Keratinocyte (primary cell): Measurements from ENCODE around the gene PARD3. TPM values are rescaled to one million over a fixed set of nuclear protein-coding genes. Genes with fewer than 3 reads are reported as not detected.

ENCODE experiments used
- DNase-seq: peaks from one replicate; pipeline ENCODE4 v3.0.0-alpha.2; 2011; ENCODE audit warnings: low read depth, missing footprints, low spot score
- FAIRE-seq: peaks from 2 replicates; lab custom pipeline; 2011; peaks lifted over from hg19 to GRCh38; lab: Jason Lieb, UNC
- H2AFZ ChIP-seq: 2 replicates; pipeline ENCODE4 v1.6.0; 2012; ENCODE audit warnings: low read length, control low read depth, inconsistent platforms; ENCODE audit not compliant: control insufficient read depth
- H3K27ac ChIP-seq: 2 replicates; pipeline ENCODE4 v1.5.1; 2011; ENCODE audit warnings: low read length; ENCODE audit not compliant: control insufficient read depth, insufficient read depth
- H3K27me3 ChIP-seq: 3 replicates; pipeline ENCODE4 v1.6.0; 2011; ENCODE audit warnings: low read length; ENCODE audit not compliant: control insufficient read depth, insufficient read depth; ENCODE audit errors: extremely low read depth
- H3K36me3 ChIP-seq, 2 experiments: 2 replicates in 1 of 2; 3 replicates in 1 of 2; pipeline ENCODE4 v1.5.1; 2011; ENCODE audit warnings: low read length in 2 of 2, mild to moderate bottlenecking in 1 of 2; ENCODE audit not compliant: control insufficient read depth in 2 of 2, insufficient read depth in 2 of 2; ENCODE audit errors: extremely low read depth in 1 of 2
- H3K4me1 ChIP-seq: 3 replicates; pipeline ENCODE4 v1.5.1; 2011; ENCODE audit warnings: low read length; ENCODE audit not compliant: control insufficient read depth, insufficient read depth; ENCODE audit errors: extremely low read depth
- H3K4me2 ChIP-seq: 3 replicates; pipeline ENCODE4 v1.6.0; 2011; ENCODE audit warnings: low read depth, low read length; ENCODE audit not compliant: control insufficient read depth, insufficient read depth; ENCODE audit errors: extremely low read depth
- H3K4me3 ChIP-seq, 3 experiments: fragments of 200-600 bp in 1 of 3; sonication (generic) in 1 of 3; 2 replicates in 2 of 3; 3 replicates in 1 of 3; pipeline ENCODE4 v1.5.1; 2011 to 2016; ENCODE audit warnings: low read length in 3 of 3, mild to moderate bottlenecking in 3 of 3, control low read depth in 2 of 3, inconsistent platforms in 1 of 3, low read depth in 1 of 3, mixed read lengths in 1 of 3, mixed run types in 1 of 3, moderate library complexity in 1 of 3; ENCODE audit not compliant: control insufficient read depth in 2 of 3, insufficient read depth in 2 of 3; ENCODE audit errors: extremely low read depth in 1 of 3
- H3K79me2 ChIP-seq: 2 replicates; pipeline ENCODE4 v1.6.0; 2012; ENCODE audit warnings: low read length; ENCODE audit not compliant: control insufficient read depth, insufficient read depth
- H3K9ac ChIP-seq: 3 replicates; pipeline ENCODE4 v1.6.0; 2011; ENCODE audit warnings: low read length; ENCODE audit not compliant: control insufficient read depth, insufficient read depth; ENCODE audit errors: extremely low read depth
- H3K9me1 ChIP-seq: 3 replicates; pipeline ENCODE4 v1.6.0; 2011; ENCODE audit warnings: low read length; ENCODE audit not compliant: control insufficient read depth, insufficient read depth; ENCODE audit errors: extremely low read depth
- H3K9me3 ChIP-seq: 2 replicates; pipeline ENCODE4 v1.5.1; 2012; ENCODE audit warnings: low read depth, low read length; ENCODE audit not compliant: control insufficient read depth
- H4K20me1 ChIP-seq: 3 replicates; pipeline ENCODE4 v1.6.0; 2011; ENCODE audit warnings: low read length; ENCODE audit not compliant: control insufficient read depth, insufficient read depth; ENCODE audit errors: extremely low read depth
- CTCF ChIP-seq, 3 experiments: IDR thresholded peaks in 1 of 3; conservative IDR thresholded peaks in 1 of 3; optimal IDR thresholded peaks in 1 of 3; 2 replicates in 2 of 3; 3 replicates in 1 of 3; pipeline versions ENCODE3 to v1.5.1; 2011; ENCODE audit warnings: low read length in 3 of 3, mild to moderate bottlenecking in 3 of 3, moderate library complexity in 2 of 3, control low read depth in 1 of 3, inconsistent platforms in 1 of 3; ENCODE audit not compliant: insufficient read depth in 2 of 3; ENCODE audit errors: extremely low read depth in 1 of 3
- EZH2 ChIP-seq: IDR thresholded peaks from one replicate; pipeline ENCODE4 v1.6.1; 2012; ENCODE audit warnings: inconsistent platforms, mild to moderate bottlenecking, low read length, moderate library complexity
- dilution Hi-C: fragments of 300-500 bp; cut with MboI; formaldehyde crosslinking; loops from one replicate; pipeline ENCODE4 v1.7.0; 2020; ENCODE audit warnings: low sequenced_read_pairs; ENCODE audit not compliant: extremely low pct_ligation_motif_present
- polyA plus RNA-seq, 5 experiments: library from polyadenylated mRNA; depleted of rRNA in 3 of 5; stranded (reverse) in 3 of 5; stranded (forward) in 1 of 5; unstranded in 1 of 5; fragments of >200 nt; gene quantifications; 1 replicate in 1 of 5; 2 replicates in 3 of 5; 3 replicates in 1 of 5; pipeline versions ENCODE4 v1.2.1 to v1.2.3, GENCODE V29; 2011 to 2012; ENCODE audit warnings: missing spikeins in 2 of 5, low read depth in 1 of 5, low replicate concordance in 1 of 5

The PARD3 gene
- polyA plus RNA-seq, 1 donor (not counting 4 experiments of a cell fraction or from before 2014, with no cell fraction given): 46.4 TPM

GRCh38 chr10:34761453-34761852 is 53.6 kb downstream of the PARD3 start:
- dilution Hi-C loops: no loop called here
- Histone ChIP-seq H3K4me2 (no peak overlapping the region), H3K36me3 (no peaks in the 10 kb centered on the region), H3K9me1 (no peaks in the 10 kb centered on the region), H4K20me1 (no peaks in the 10 kb centered on the region), H3K27me3 (no peaks in the 10 kb centered on the region), H3K79me2 (peaks cover 59% of the 10 kb centered on the region), H3K27ac (peak overlapping the region; percentile 84), H3K4me1 (peaks cover 75% of the 10 kb centered on the region), H3K9me3 (no peaks in the 10 kb centered on the region), H3K4me3 (no peak overlapping the region), H3K9ac (peak overlapping the region; percentile 68), H2AFZ (no peak overlapping the region)
- FAIRE-seq: no peak
- no peak for DNase-seq
- no peak for TF ChIP-seq EZH2
- no peak for TF ChIP-seq CTCF (optimal IDR thresholded peaks at IDR 0.05 in 1 of 3, IDR thresholded peaks at IDR 0.05 in 1 of 3, conservative IDR thresholded peaks at IDR 0.05 in 1 of 3; ENCODE audit: extremely low read depth in 1 of 3, insufficient read depth in 2 of 3, low read length in 3 of 3)

- dilution Hi-C loops: no loop called here
- DNase-seq (peak; percentile 86), FAIRE-seq (peak; percentile 86)
- Histone ChIP-seq H3K4me3 (no peak overlapping the region), H3K4me2 (no peak overlapping the region), H3K79me2 (peaks cover 56% of the 10 kb centered on the region), H3K9ac (peak overlapping the region; percentile 68), H3K27me3 (no peaks in the 10 kb centered on the region), H3K9me3 (no peaks in the 10 kb centered on the region), H4K20me1 (no peaks in the 10 kb centered on the region), H3K9me1 (no peaks in the 10 kb centered on the region), H3K27ac (peak overlapping the region; percentile 84), H3K36me3 (no peaks in the 10 kb centered on the region), H3K4me1 (peaks cover 67% of the 10 kb centered on the region), H2AFZ (no peak overlapping the region)
- TF ChIP-seq EZH2 (no peak), CTCF (optimal IDR thresholded peaks at IDR 0.05 in 1 of 3, IDR thresholded peaks at IDR 0.05 in 1 of 3, conservative IDR thresholded peaks at IDR 0.05 in 1 of 3; ENCODE audit: extremely low read depth in 1 of 3, insufficient read depth in 2 of 3, low read length in 3 of 3) (no peak)
Observed at GRCh38 chr10:34760606-34761005, 54.5 kb downstream of the PARD3 start.
